GM12872 (cell line): ENCODE data around the gene POLD2.

Experiments
- CTCF ChIP-seq: IDR thresholded peaks from 3 replicates; pipeline ENCODE4 v1.5.1; 2011; ENCODE audit warnings: low read depth, mild to moderate bottlenecking, low read length, moderate library complexity; ENCODE audit not compliant: insufficient read depth

The POLD2 gene

GRCh38 chr7:44080686-44081265 is 42.6 kb downstream of the POLD2 start:
- TF ChIP-seq CTCF: no peak

- TF ChIP-seq CTCF: no peak
Observed at GRCh38 chr7:44080118-44080517, 43.2 kb downstream of the POLD2 start.

GRCh38 chr7:44079331-44080021 is 43.9 kb downstream of the POLD2 start:
- TF ChIP-seq CTCF: no peak

GRCh38 chr7:44078521-44078920 is 44.8 kb downstream of the POLD2 start:
- no peak for TF ChIP-seq CTCF

GRCh38 chr7:44077681-44078091 is 45.7 kb downstream of the POLD2 start:
- no peak for TF ChIP-seq CTCF

GRCh38 chr7:44077061-44077460 is 46.3 kb downstream of the POLD2 start:
- TF ChIP-seq CTCF: no peak

GRCh38 chr7:44076101-44076895 is 47.0 kb downstream of the POLD2 start:
- no peak for TF ChIP-seq CTCF
